Gastrocnemius medialis (tissue), 4 donors: ENCODE data around the gene ZNF362.

Experiments used
- CTCF ChIP-seq, 5 experiments: fragments of 450-650 bp in 3 of 5; fragments of 200-600 bp in 2 of 5; sonication (generic) in 2 of 5; IDR thresholded peaks in 4 of 5; conservative IDR thresholded peaks in 1 of 5; 1 replicate in 4 of 5; 2 replicates in 1 of 5; pipeline ENCODE4 v1.5.1; 2016 to 2019; ENCODE audit warnings: antibody characterized with exemption in 5 of 5, mild to moderate bottlenecking in 3 of 5, moderate library complexity in 3 of 5
- POLR2A ChIP-seq, 2 donors: fragments of 450-650 bp; IDR thresholded peaks; one replicate each; pipeline ENCODE4 v1.6.1; 2017; ENCODE audit warnings: antibody characterized with exemption in 2 of 2, mild to moderate bottlenecking in 2 of 2, moderate library complexity in 2 of 2

- no peak for TF ChIP-seq CTCF (IDR thresholded peaks at IDR 0.05 in 4 of 5, conservative IDR thresholded peaks at IDR 0.05 in 1 of 5)
- TF ChIP-seq POLR2A (IDR thresholded peaks at IDR 0.05), result no peak
These were observed 15.6 kb downstream of the ZNF362 start for GRCh38 chr1:33271666-33272505.
